AG08395 (cell line): ENCODE data around the gene FXYD6.
A peak's percentile ranks its signal among the peaks of the same experiment; 100 is the strongest.
"Not testable (repeated sequence)": the region's sequence is repeated elsewhere in the genome, so short reads cannot be mapped to it uniquely, and the experiment has no call there.

Source experiments
- DNase-seq: peaks from one replicate; pipeline ENCODE4 v3.0.0; 2012; ENCODE audit warnings: mixed read lengths, low spot score

Gene FXYD6

GRCh38 chr11:117868815-117869561 lies 7.5 kb downstream of the FXYD6 start:
- no peak for DNase-seq

GRCh38 chr11:117868088-117868487 lies 8.4 kb downstream of the FXYD6 start:
- DNase-seq: no peak

- no peak for DNase-seq
Measured at GRCh38 chr11:117866526-117866925, 9.9 kb downstream of the FXYD6 start.

GRCh38 chr11:117865546-117865945 lies 10.9 kb downstream of the FXYD6 start:
- DNase-seq: not testable (repeated sequence)

GRCh38 chr11:117863383-117863782 lies 13.1 kb downstream of the FXYD6 start:
- DNase-seq: no peak

- no peak for DNase-seq
Measured at GRCh38 chr11:117862753-117863152, 13.7 kb downstream of the FXYD6 start.

GRCh38 chr11:117862019-117862725 lies 14.3 kb downstream of the FXYD6 start:
- DNase-seq: no peak

- no peak for DNase-seq
Measured at GRCh38 chr11:117861151-117862018, 15.1 kb downstream of the FXYD6 start.

GRCh38 chr11:117860139-117860538 lies 16.3 kb downstream of the FXYD6 start:
- DNase-seq: no peak

GRCh38 chr11:117859488-117860112 lies 16.9 kb downstream of the FXYD6 start:
- no peak for DNase-seq

GRCh38 chr11:117859061-117859460 lies 17.4 kb downstream of the FXYD6 start:
- no peak for DNase-seq

GRCh38 chr11:117857734-117858414 lies 18.6 kb downstream of the FXYD6 start:
- no peak for DNase-seq

GRCh38 chr11:117855912-117856651 lies 20.4 kb downstream of the FXYD6 start:
- DNase-seq: no peak

GRCh38 chr11:117855186-117855845 lies 21.1 kb downstream of the FXYD6 start:
- DNase-seq: no peak

- no peak for DNase-seq
Measured at GRCh38 chr11:117852309-117852708, 24.1 kb downstream of the FXYD6 start.

- DNase-seq: no peak
Measured at GRCh38 chr11:117851852-117852251, 24.6 kb downstream of the FXYD6 start.

- DNase-seq: no peak
Measured at GRCh38 chr11:117851106-117851505, 25.4 kb downstream of the FXYD6 start.

GRCh38 chr11:117849781-117850414 lies 26.6 kb downstream of the FXYD6 start:
- DNase-seq: no peak

- DNase-seq: peak; percentile 61
Measured at GRCh38 chr11:117843666-117844484, 32.6 kb downstream of the FXYD6 start.
